ENCODE results near the gene GSTM5.
"Not testable (repeated sequence)": the region's sequence is repeated elsewhere in the genome, so short reads cannot be mapped to it uniquely, and the experiment has no call there.

The GSTM5 gene

GRCh38 chr1:109711593-109712320, at the start of gene GSTM5:
Gene GSTM5, plus strand, starts transcription at chr1:109712251. Its CDS starts 62 bp downstream, at chr1:109712313.
- DNase-seq (ENCODE audit: low read depth): peak; percentile 0

DNA sequence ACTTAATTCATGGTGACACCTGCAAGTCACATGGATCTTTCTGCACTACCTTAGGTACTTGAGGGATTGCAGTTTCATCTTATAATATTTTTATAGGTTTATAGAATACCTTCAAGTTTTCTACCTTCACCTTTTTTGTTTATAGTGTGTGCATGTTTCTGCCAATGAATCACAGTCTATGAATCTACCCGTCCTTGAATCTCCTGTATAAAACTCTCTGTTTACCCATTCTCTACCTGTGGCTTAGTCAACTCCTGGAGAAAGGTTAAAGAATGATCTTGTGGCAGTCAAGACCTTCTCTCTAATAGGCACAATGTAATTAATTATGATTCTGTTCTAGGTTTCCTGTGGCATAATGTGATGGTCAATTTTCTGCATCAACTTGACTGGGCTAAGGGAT, 47.4 kb upstream of the GSTM5 start:
- DNase-seq (ENCODE audit: low read depth): no peak

- DNase-seq (ENCODE audit: low read depth): peak; percentile 87
These were observed 44.5 kb upstream of the GSTM5 start, which contains the start of gene GSTM2 for GRCh38 chr1:109667452-109668122. Gene GSTM2, plus strand, starts transcription at chr1:109668057. Its CDS starts 59 bp downstream, at chr1:109668116.

GRCh38 chr1:109668123-109668775, 43.8 kb upstream of the GSTM5 start:
- DNase-seq (ENCODE audit: low read depth): peak; percentile 0

GRCh38 chr1:109669246-109669948, 42.7 kb upstream of the GSTM5 start:
- DNase-seq (ENCODE audit: low read depth): peak; percentile 0

- DNase-seq (ENCODE audit: low read depth): not testable (repeated sequence)
These were observed 42.1 kb upstream of the GSTM5 start for GRCh38 chr1:109669949-109670302.

DNA sequence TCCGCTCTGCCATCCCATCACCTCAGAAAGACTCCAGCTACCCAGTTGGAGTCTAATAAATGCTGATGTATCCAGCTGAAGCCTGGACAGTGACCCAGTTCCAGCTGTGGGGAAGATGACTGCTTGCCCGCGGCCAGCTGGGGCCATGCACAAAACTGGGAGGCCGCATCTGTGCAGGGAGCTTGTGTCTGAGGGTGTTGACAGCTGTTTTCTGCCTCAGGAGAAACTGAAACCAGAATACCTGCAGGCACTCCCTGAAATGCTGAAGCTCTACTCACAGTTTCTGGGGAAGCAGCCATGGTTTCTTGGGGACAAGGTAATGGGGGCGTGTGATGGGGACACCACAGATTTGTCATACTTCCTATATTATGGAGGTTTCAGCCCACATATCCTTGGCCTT, 41.0 kb upstream of the GSTM5 start:
- DNase-seq (ENCODE audit: low read depth): peak; percentile 0

GRCh38 chr1:109673861-109674260, 38.2 kb upstream of the GSTM5 start:
- not testable (repeated sequence) for DNase-seq (ENCODE audit: low read depth)

DNA sequence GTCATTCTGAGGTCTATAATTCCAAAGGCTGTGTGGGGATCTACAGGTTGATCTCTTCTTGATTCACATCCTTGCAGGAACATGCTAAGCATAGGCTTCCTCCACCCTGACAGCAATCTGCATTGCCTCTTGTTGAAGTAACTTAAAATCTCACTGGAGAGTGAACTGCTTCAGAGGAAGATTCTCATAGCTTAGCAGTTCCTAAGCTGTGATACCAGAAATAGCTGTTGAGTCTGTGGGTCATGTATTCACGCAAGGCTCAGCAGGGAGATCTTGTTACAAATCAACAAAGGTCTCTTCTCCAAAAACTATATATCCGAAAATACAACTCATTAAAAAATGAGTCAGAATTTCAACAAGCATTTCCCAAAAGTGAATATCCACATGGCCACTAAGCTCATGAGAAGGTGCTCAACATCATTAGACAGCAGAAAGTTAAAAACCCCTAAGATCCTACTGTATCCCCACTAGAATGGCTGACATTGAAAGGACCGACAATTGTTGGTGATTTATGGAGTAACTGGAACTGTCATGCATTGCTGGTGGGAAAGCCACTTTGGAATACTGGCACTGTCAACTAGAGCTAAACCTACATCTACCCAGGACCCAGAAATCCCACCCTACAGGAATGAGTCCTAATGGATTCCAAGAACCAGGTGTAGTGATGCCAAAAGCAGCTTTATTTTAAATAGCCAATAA, 35.2 kb upstream of the GSTM5 start:
- DNase-seq (ENCODE audit: low read depth): peak; percentile 2

DNA sequence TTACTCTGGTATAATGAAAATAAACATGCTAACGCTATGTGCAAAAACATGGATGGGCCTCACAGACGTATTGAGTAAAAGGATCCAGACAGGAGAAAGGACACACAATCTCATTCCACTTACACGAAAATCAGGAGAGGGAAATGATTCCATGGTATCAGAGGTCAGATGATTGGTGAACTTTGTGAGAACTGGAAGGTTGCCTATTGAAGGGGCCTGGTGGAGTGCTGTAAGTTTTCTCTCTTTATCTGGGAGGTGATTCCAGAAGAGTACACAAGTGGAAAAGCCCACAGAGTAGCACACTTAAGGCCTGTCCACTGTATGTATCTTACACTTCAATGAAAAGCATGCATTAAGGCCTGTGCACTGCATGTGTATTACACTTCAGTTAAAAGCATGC, 34.6 kb upstream of the GSTM5 start:
- DNase-seq (ENCODE audit: low read depth): peak; percentile 0

DNA sequence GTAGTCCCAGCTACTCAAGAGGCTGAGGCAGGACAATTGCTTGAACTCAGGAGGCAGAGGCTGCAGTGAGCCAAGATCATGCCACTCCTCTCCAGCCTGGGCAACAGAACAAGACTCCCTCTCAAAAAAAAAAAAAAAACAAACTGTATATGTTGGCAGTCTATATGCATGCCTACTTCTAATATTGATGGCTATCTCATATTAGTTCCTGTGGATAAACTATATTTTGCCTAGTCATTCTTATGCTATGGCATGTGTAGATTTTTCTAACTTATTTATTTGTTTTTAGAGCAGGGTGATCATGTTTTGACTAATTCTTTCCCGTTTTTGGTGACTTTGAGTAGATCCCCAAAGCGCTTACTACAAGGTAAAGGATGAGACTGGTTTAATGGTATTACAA, 33.4 kb upstream of the GSTM5 start:
- DNase-seq (ENCODE audit: low read depth): not testable (repeated sequence)

DNA sequence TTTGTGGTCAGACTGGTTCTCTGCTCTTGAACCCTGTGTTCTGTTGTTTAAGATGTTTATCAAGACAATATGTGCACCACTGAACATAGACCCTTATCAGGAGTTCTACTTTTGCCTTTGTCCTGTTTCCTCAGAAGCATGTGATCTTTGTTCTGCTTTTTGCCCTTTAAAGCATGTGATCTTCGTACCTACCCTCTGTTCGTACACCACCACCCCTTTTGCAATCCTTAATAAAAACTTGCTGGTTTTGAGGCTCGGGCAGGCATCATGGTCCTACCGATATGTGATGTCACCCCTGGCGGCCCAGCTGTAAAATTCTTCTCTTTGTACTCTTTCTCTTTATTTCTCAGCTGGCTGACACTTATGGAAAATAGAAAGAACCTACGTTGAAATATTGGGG, 27.3 kb upstream of the GSTM5 start:
- DNase-seq (ENCODE audit: low read depth): not testable (repeated sequence)

- not testable (repeated sequence) for DNase-seq (ENCODE audit: low read depth)
These were observed 26.7 kb upstream of the GSTM5 start for GRCh38 chr1:109685399-109685798.

DNA sequence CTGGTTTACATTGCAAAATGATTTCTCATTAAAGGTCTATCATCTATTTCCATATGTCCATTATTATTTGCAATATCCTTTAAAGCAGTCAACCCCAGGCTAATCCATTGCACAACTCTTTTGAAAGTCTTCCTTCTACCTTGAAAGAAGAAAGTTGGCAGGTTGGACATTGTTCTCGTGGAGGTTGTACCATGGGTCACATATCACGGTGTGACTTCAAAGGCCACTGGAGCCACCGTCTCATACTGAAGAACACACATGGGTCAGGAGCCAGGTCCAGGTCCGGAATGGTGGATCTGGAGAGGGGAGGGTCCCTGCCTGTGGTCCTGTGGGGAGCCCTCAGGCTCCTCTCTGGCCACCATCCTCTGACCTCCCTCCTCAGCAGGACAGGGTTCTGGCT, 26.2 kb upstream of the GSTM5 start:
- DNase-seq (ENCODE audit: low read depth): not testable (repeated sequence)

DNA sequence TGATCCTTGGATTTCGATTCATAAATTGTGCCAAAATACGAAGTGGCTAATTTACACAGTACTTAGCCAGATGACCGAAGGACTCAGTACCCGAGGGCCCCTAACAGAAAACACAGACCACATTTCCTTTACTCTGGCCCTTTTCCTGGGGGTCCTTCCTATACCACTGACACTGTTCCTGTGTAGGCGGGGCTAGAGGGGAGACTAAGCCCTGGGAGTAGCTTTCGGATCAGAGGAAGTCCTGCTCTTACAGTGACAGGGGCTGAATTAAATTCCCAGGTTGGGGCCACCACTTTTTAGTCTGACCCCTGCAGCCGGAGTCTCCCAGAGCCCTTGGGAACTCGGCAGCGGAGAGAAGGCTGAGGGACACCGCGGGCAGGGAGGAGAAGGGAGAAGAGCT, 24.9 kb upstream of the GSTM5 start:
- not testable (repeated sequence) for DNase-seq (ENCODE audit: low read depth)

DNA sequence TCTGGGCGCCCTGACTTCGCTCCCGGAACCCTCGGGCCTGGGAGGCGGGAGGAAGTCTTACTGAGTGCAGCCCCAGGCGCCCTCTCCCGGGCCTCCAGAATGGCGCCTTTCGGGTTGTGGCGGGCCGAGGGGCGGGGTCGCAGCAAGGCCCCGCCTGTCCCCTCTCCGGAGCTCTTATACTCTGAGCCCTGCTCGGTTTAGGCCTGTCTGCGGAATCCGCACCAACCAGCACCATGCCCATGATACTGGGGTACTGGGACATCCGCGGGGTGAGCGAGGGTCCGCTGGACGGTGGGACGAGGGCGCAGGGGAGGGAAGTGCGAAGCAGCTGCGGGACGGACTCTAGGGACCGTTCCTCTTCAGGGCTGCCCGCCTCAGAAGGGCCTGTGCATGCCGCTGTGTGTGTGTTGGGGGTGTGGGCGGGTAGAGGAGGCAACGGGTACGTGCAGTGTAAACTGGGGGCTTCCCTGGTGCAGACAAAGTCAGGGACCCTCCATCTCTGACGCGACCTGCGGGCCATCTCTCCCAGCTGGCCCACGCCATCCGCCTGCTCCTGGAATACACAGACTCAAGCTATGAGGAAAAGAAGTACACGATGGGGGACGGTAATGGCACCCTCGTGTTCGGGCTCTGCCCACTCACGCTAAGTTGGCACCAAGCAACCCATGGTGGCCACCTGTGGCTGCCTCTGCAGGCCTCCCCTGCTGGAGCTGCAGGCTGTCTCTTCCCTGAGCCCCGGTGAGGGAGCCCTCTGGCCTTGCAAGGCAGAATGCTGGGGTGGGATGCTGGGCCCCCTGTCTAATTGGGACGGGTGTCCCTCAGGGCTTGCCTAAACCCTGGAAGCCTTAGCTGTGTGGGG, 24.2 kb upstream of the GSTM5 start, which contains the start of gene GSTM1:
Gene GSTM1, plus strand, starts transcription at position 177 of the 859 bp plus-strand sequence. Its CDS starts 57 bp downstream, at position 234.
- no peak for DNase-seq (ENCODE audit: low read depth)

DNA sequence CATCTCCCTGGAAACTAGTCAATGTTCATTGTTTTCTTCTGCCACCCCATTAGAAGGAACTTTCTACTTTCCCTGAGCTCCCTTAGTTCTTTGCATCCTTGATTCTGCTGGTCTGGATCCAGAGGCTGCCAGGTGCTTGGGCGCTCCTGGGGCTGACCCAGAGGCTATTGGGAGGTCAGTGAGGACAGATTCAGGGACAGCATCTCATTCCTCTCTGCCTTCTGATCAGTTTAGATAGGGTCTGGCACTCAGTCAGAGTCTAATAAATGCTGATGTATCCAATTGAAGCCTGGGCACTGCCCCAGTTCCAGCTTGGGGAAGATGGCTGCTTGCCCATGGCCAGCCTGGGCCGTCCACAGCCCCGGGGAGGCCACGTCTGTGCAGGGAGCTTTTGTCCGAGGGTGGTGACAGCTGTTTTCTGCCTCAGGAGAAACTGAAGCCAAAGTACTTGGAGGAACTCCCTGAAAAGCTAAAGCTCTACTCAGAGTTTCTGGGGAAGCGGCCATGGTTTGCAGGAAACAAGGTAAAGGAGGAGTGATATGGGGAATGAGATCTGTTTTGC, 22.1 kb upstream of the GSTM5 start:
- DNase-seq (ENCODE audit: low read depth): no peak

DNA sequence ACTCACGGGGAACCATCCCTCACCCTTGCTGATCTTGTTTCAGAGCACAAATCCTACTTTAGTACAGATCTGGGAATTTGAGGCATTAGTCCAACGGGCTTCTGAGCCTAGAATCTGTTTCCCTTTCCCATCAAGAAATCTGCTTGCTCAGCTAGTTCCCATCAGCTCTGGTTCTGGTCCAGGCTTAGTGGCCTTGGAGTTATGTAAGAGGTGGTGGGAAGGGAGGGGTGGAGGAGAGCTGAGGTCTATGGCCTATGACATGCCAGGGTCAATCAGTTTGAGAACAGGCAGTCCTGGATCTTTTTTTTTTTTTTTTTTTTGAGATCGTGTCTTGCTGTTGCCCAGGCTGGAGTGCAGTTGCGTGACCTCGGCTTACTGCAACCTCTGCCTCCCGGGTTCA, 20.3 kb upstream of the GSTM5 start:
- DNase-seq (ENCODE audit: low read depth): no peak

DNA sequence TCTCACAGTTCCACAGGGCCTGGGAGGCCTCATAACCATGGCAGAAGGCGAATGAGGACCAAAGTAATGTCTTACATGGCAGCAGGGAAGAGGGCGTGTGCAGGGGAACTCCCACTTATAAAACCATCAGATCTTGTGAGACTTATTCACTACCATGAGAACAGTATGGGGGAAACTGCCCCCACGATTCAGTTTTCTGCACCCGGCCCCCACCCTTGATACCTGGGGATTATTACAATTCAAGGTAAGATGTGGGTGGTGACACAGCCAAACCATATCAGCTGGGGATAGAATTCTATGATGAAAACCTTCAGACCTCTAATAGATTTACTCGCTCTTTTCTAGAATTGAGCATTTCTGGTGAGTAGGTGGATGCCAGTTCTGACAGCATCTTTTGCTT, 17.7 kb upstream of the GSTM5 start:
- DNase-seq (ENCODE audit: low read depth): not testable (repeated sequence)

DNA sequence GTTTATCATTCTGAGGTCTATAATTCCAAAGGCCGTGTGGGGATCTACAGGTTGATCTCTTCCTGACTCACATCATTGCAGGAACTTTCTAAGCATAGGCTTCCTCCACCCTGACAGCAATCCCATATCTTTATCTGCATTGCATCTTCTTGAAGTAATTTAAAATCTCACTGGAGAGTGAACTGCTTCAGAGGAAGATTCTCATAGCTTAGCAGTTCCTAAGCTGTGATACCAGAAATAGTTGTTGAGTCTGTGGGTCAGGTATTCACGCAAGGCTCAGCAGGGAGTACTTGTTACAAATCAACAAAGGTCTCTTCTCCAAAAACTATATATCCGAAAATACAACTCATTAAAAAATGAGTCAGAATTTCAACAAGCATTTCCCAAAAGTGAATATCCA, 16.9 kb upstream of the GSTM5 start:
- not testable (repeated sequence) for DNase-seq (ENCODE audit: low read depth)

Data from fibroblast of gingiva (primary cell).